ENCODE results near the gene ZNF335.

ZNF335 gene

GRCh38 chr20:45974896-45975565 lies 3.0 kb upstream of the ZNF335 start:
- TF ChIP-seq FOXM1 (IDR thresholded peaks at IDR 0.05; ENCODE audit: borderline replicate concordance, low read depth): no peak
- TF ChIP-seq MAX (IDR thresholded peaks at IDR 0.05): no peak
- no peak for TF ChIP-seq TCF12 (IDR thresholded peaks at IDR 0.05; ENCODE audit: low read depth)
- no peak for TF ChIP-seq EGR1 (IDR thresholded peaks at IDR 0.05)
- no peak for TF ChIP-seq EP300 (IDR thresholded peaks at IDR 0.05; ENCODE audit: borderline replicate concordance)
- TF ChIP-seq TEAD4 (IDR thresholded peaks at IDR 0.05): no peak
- no peak for TF ChIP-seq NFIC (IDR thresholded peaks at IDR 0.05)
- TF ChIP-seq RAD21 (IDR thresholded peaks at IDR 0.05; ENCODE audit: low read depth): no peak
- no peak for TF ChIP-seq CEBPB (IDR thresholded peaks at IDR 0.05)
- TF ChIP-seq REST (IDR thresholded peaks at IDR 0.05; ENCODE audit: low read depth): no peak
- no peak for TF ChIP-seq USF1 (IDR thresholded peaks at IDR 0.05)
- TF ChIP-seq CREB1 (IDR thresholded peaks at IDR 0.05; ENCODE audit: low read depth): no peak
- no peak for TF ChIP-seq TAF1 (IDR thresholded peaks at IDR 0.05; ENCODE audit: low read depth)
- TF ChIP-seq ZBTB7A (IDR thresholded peaks at IDR 0.05; ENCODE audit: low read depth): no peak
- no peak for TF ChIP-seq YY1 (IDR thresholded peaks at IDR 0.05; ENCODE audit: low read depth)

GRCh38 chr20:45972500-45973183 lies 639 bp upstream of the ZNF335 start:
- TF ChIP-seq YY1 (IDR thresholded peaks at IDR 0.05; ENCODE audit: low read depth) (peak; percentile 62; the same call in 1 of the 2 replicates), TEAD4 (IDR thresholded peaks at IDR 0.05) (0 out of 2 replicates have a peak, but pooled peaks have one; percentile 21), EP300 (IDR thresholded peaks at IDR 0.05; ENCODE audit: borderline replicate concordance) (no peak)

GRCh38 chr20:45971425-45971674 lies 653 bp downstream of the ZNF335 start:
- peak; percentile 17; the same call in 1 of the 2 replicates for TF ChIP-seq REST (IDR thresholded peaks at IDR 0.05; ENCODE audit: low read depth)
- peak; percentile 27; the same call in 1 of the 2 replicates for TF ChIP-seq MAX (IDR thresholded peaks at IDR 0.05)
- TF ChIP-seq CEBPB (IDR thresholded peaks at IDR 0.05): no peak

- TF ChIP-seq USF1 (IDR thresholded peaks at IDR 0.05): 0 out of 2 replicates have a peak, but pooled peaks have one; percentile 1
- no peak for TF ChIP-seq CREB1 (IDR thresholded peaks at IDR 0.05; ENCODE audit: low read depth)
Observed at GRCh38 chr20:45970646-45971424, 1.2 kb downstream of the ZNF335 start.

GRCh38 chr20:45969712-45970634 lies 2.0 kb downstream of the ZNF335 start:
- TF ChIP-seq ZBTB7A (IDR thresholded peaks at IDR 0.05; ENCODE audit: low read depth): no peak
- TF ChIP-seq TAF1 (IDR thresholded peaks at IDR 0.05; ENCODE audit: low read depth): no peak
- TF ChIP-seq NFIC (IDR thresholded peaks at IDR 0.05): no peak
- TF ChIP-seq CEBPB (IDR thresholded peaks at IDR 0.05): no peak
- no peak for TF ChIP-seq YY1 (IDR thresholded peaks at IDR 0.05; ENCODE audit: low read depth)
- peak; percentile 41 for TF ChIP-seq RAD21 (IDR thresholded peaks at IDR 0.05; ENCODE audit: low read depth)

Measured in Ishikawa (cell line).